Tibial nerve (tissue), 4 donors: ENCODE results near the gene NDUFV1.
"Not testable (repeated sequence)": the region's sequence is repeated elsewhere in the genome, so short reads cannot be mapped to it uniquely, and the experiment has no call there.

Source experiments
- CTCF ChIP-seq, 5 experiments: fragments of 200-600 bp in 3 of 5; fragments of 450-650 bp in 2 of 5; sonication (generic) in 3 of 5; IDR thresholded peaks; one replicate each; pipeline ENCODE4 v1.5.1; 2016 to 2019; ENCODE audit warnings: antibody characterized with exemption in 5 of 5, mild to moderate bottlenecking in 3 of 5, moderate library complexity in 2 of 5
- EP300 ChIP-seq, 2 donors: sonication (generic); formaldehyde crosslinking; IDR thresholded peaks; one replicate each; pipeline ENCODE4 v1.6.1; 2017; ENCODE audit warnings: antibody characterized with exemption in 2 of 2, mild to moderate bottlenecking in 1 of 2
- POLR2A ChIP-seq, 2 donors: fragments of 450-650 bp; IDR thresholded peaks; one replicate each; pipeline ENCODE4 v1.6.1; 2017; ENCODE audit warnings: antibody characterized with exemption in 2 of 2, mild to moderate bottlenecking in 2 of 2, moderate library complexity in 2 of 2

DNA sequence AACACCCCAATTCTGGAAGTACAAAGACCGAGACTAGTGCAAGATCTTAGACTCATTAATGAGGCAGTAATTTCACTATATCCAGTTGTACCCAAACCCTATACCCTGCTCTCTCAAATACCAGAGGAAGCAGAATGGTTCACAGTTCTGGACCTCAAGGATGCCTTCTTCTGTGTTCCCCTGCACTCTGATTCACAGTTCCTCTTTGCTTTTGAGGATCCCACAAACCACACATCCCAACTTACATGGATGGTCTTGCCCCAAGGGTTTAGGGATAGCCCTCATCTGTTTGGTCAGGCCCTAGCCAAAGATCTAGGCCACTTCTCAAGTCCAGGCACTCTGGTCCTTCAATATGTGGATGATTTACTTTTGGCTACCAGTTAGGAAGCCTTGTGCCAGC lies 17.1 kb downstream of the NDUFV1 start:
- TF ChIP-seq CTCF, POLR2A, EP300 (IDR thresholded peaks at IDR 0.05): not testable (repeated sequence)
